H9 (cell line): ENCODE results near the gene OBP2B. TPM values are rescaled to one million over a fixed set of nuclear protein-coding genes. Genes with fewer than 3 reads are reported as not detected.

Experiments
- DNase-seq: peaks from one replicate; pipeline ENCODE4 v3.0.0-alpha.2; 2017
- H2AFZ ChIP-seq: one replicate; pipeline ENCODE4 v1.6.1; 2013; ENCODE audit warnings: mild to moderate bottlenecking, low read length, control low read depth, moderate library complexity
- H2AK5ac ChIP-seq: 2 replicates; pipeline ENCODE4 v1.6.1; 2013; ENCODE audit warnings: low read length, control low read depth, mixed read lengths; ENCODE audit not compliant: insufficient read length
- H2BK120ac ChIP-seq: one replicate; pipeline ENCODE4 v1.6.1; 2013; ENCODE audit warnings: low read depth, mild to moderate bottlenecking, low read length, control low read depth, inconsistent platforms; ENCODE audit not compliant: poor library complexity, severe bottlenecking
- H2BK12ac ChIP-seq: 2 replicates; pipeline ENCODE4 v1.6.1; 2013; ENCODE audit warnings: low read length, control low read depth, mixed read lengths, low read depth; ENCODE audit not compliant: insufficient read length
- H2BK15ac ChIP-seq: 2 replicates; pipeline ENCODE4 v1.6.1; 2013; ENCODE audit warnings: low read depth, low read length, control low read depth
- H2BK20ac ChIP-seq: one replicate; pipeline ENCODE4 v1.6.1; 2013; ENCODE audit warnings: low read depth, mild to moderate bottlenecking, low read length, control low read depth, inconsistent platforms; ENCODE audit not compliant: poor library complexity, severe bottlenecking
- H2BK5ac ChIP-seq: 2 replicates; pipeline ENCODE4 v1.6.1; 2013; ENCODE audit warnings: low read length, control low read depth, mixed read lengths; ENCODE audit not compliant: insufficient read length
- H3K14ac ChIP-seq: 2 replicates; pipeline ENCODE4 v1.6.1; 2013; ENCODE audit warnings: low read length, control low read depth; ENCODE audit not compliant: insufficient read depth
- H3K18ac ChIP-seq: 2 replicates; pipeline ENCODE4 v1.6.1; 2013; ENCODE audit warnings: low read depth, mild to moderate bottlenecking, mixed read lengths, low read length, control low read depth; ENCODE audit not compliant: insufficient read length
- H3K23ac ChIP-seq: 2 replicates; pipeline ENCODE4 v1.6.1; 2013; ENCODE audit warnings: low read length, control low read depth, mixed read lengths, low read depth; ENCODE audit not compliant: insufficient read length
- H3K23me2 ChIP-seq: 2 replicates; pipeline ENCODE4 v1.6.1; 2013; ENCODE audit warnings: low read depth, mild to moderate bottlenecking, mixed read lengths, low read length, control low read depth; ENCODE audit not compliant: insufficient read length, poor library complexity, severe bottlenecking
- H3K27ac ChIP-seq: 2 replicates; pipeline ENCODE4 v1.5.1; 2013; ENCODE audit warnings: low read length, control low read depth, mixed read lengths, low read depth; ENCODE audit not compliant: insufficient read length
- H3K27me3 ChIP-seq: 2 replicates; pipeline ENCODE4 v1.6.1; 2013; ENCODE audit warnings: low read length, control low read depth, inconsistent platforms; ENCODE audit not compliant: insufficient read depth
- H3K4ac ChIP-seq: 2 replicates; pipeline ENCODE4 v1.6.1; 2013; ENCODE audit warnings: low read depth, mild to moderate bottlenecking, control low read depth, inconsistent platforms, low read length, moderate library complexity
- H3K4me1 ChIP-seq: 2 replicates; pipeline ENCODE4 v1.6.1; 2013; ENCODE audit warnings: low read length, control low read depth, inconsistent platforms; ENCODE audit not compliant: insufficient read depth
- H3K4me2 ChIP-seq: 2 replicates; pipeline ENCODE4 v1.6.1; 2013; ENCODE audit warnings: low read length, control low read depth, mixed read lengths; ENCODE audit not compliant: insufficient read length, insufficient read depth
- H3K56ac ChIP-seq: 2 replicates; pipeline ENCODE4 v1.6.1; 2013; ENCODE audit warnings: low read depth, mild to moderate bottlenecking, mixed read lengths, low read length, control low read depth; ENCODE audit not compliant: insufficient read length
- H3K79me1 ChIP-seq: 2 replicates; pipeline ENCODE4 v1.6.1; 2013; ENCODE audit warnings: low read depth, mild to moderate bottlenecking, moderate library complexity, low read length, control low read depth, inconsistent platforms; ENCODE audit not compliant: insufficient read depth, poor library complexity, severe bottlenecking
- H3K79me2 ChIP-seq: 2 replicates; pipeline ENCODE4 v1.6.1; 2013; ENCODE audit warnings: low read length, control low read depth, inconsistent platforms; ENCODE audit not compliant: insufficient read depth
- H3K9ac ChIP-seq: 2 replicates; pipeline ENCODE4 v1.6.1; 2013; ENCODE audit warnings: low read length, control low read depth, mixed read lengths; ENCODE audit not compliant: insufficient read length; ENCODE audit errors: extremely low read depth
- H3K9me3 ChIP-seq: one replicate; pipeline ENCODE4 v1.6.1; 2013; ENCODE audit warnings: low read depth, low read length, inconsistent platforms; ENCODE audit not compliant: control insufficient read depth
- H3T11ph ChIP-seq: one replicate; pipeline ENCODE4 v1.6.1; 2013; ENCODE audit warnings: mild to moderate bottlenecking, low read length, control low read depth, inconsistent platforms
- H4K20me1 ChIP-seq: one replicate; pipeline ENCODE4 v1.6.1; 2013; ENCODE audit not compliant: control insufficient read depth, insufficient read length, insufficient read depth
- H4K5ac ChIP-seq: 2 replicates; pipeline ENCODE4 v1.6.1; 2013; ENCODE audit warnings: low read depth, mild to moderate bottlenecking, mixed read lengths, low read length, control low read depth; ENCODE audit not compliant: insufficient read length
- H4K8ac ChIP-seq: replicated peaks from 2 replicates; pipeline ENCODE4 v1.6.1; 2013; ENCODE audit warnings: low read length, control low read depth, mixed read lengths, low read depth; ENCODE audit not compliant: insufficient read length
- H4K91ac ChIP-seq: 2 replicates; pipeline ENCODE4 v1.6.1; 2013; ENCODE audit warnings: low read depth, mild to moderate bottlenecking, moderate library complexity, mixed read lengths, low read length, control low read depth; ENCODE audit not compliant: insufficient read length
- H3K27ac Mint-ChIP-seq, 3 experiments: 2 replicates in 2 of 3; 3 replicates in 1 of 3; pipeline ENCODE4 v1.8.0; 2020 to 2021; ENCODE audit warnings: mixed read lengths in 3 of 3, mild to moderate bottlenecking in 1 of 3, moderate library complexity in 1 of 3
- H3K27me3 Mint-ChIP-seq: 2 replicates; pipeline ENCODE4 v1.8.0; 2021; ENCODE audit warnings: low read depth, mild to moderate bottlenecking, moderate library complexity, mixed read lengths
- H3K36me3 Mint-ChIP-seq, 3 experiments: 2 replicates in 2 of 3; 3 replicates in 1 of 3; pipeline ENCODE4 v1.8.0; 2020 to 2021; ENCODE audit warnings: low read depth in 3 of 3, mixed read lengths in 3 of 3; ENCODE audit not compliant: insufficient read depth in 1 of 3
- H3K4me1 Mint-ChIP-seq, 2 experiments: 2 replicates each; pipeline ENCODE4 v1.8.0; 2020; ENCODE audit warnings: mixed read lengths in 2 of 2
- H3K4me3 Mint-ChIP-seq, 2 experiments: 2 replicates in 1 of 2; 3 replicates in 1 of 2; pipeline ENCODE4 v1.8.0; 2020 to 2021; ENCODE audit warnings: mild to moderate bottlenecking in 2 of 2, mixed read lengths in 2 of 2, moderate library complexity in 1 of 2
- H3K9me3 Mint-ChIP-seq, 2 experiments: 2 replicates in 1 of 2; 3 replicates in 1 of 2; pipeline ENCODE4 v1.8.0; 2020; ENCODE audit warnings: mild to moderate bottlenecking in 2 of 2, mixed read lengths in 2 of 2, moderate library complexity in 1 of 2
- WGBS: extraction: QIAGEN DNeasy Blood & Tissue Kit; methylation state at CpG from one replicate; pipeline ENCODE4 v1.1.7; 2013; ENCODE audit warnings: missing lambda C conversion rate, low lambda C conversion rate, mixed read lengths; ENCODE audit not compliant: insufficient read length; ENCODE audit errors: extremely low coverage; 5-methylcytosine and 5-hydroxymethylcytosine counted together
- total RNA-seq: library from RNA; stranded (reverse); gene quantifications from 2 replicates; pipeline ENCODE4 v1.2.1, GENCODE V29; 2021
- TF ChIP-seq, protein P1 (sequence below): fragments of 200-600 bp; sonication (generic); conservative IDR thresholded peaks from 3 replicates; pipeline ENCODE4 v1.8.0; 2021; ENCODE audit warnings: antibody characterized with exemption, mild to moderate bottlenecking

The OBP2B gene
- total RNA-seq, 1 experiment from 2014 or later = not detected

DNA sequence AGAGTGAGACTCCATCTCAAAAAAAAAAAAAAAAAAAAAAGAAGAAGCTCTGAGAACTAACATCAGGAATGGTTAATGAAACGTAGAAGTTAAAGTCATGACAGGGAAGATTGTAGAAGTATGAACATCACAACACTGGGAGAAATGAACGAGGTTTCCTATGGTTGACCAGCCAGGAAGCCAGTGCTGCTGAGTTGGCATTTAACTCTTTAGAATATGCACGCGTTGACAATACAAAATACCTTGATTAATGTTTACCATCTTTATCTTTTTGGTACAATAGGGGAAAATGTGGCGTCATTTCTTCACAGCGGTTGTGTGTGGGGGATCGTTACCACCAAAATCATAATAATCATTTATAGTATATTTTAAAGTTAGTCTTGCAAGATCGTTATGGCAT lies 33.9 kb upstream of the OBP2B start:
- no peaks in the 10 kb centered on the region for H3K9me3 ChIP-seq
- H3K27ac ChIP-seq = no peak overlapping the region
- no peak overlapping the region for H4K8ac ChIP-seq
- no peaks in the 10 kb centered on the region for H4K20me1 ChIP-seq
- no peaks in the 10 kb centered on the region for H3K4me1 ChIP-seq
- no peaks in the 10 kb centered on the region; a peak in 1 of 5 replicates for H3K9me3 Mint-ChIP-seq
- H3K4me2 ChIP-seq = no peak overlapping the region
- H3K27ac Mint-ChIP-seq = no peak overlapping the region
- no peak overlapping the region for H3K56ac ChIP-seq
- peaks cover 9% of the 10 kb centered on the region for H3K23me2 ChIP-seq
- H3K4ac ChIP-seq = no peak overlapping the region
- no peak overlapping the region for H4K91ac ChIP-seq
- H3K36me3 Mint-ChIP-seq = no peaks in the 10 kb centered on the region; a peak in 1 of 7 replicates
- peaks cover 42% of the 10 kb centered on the region for H3K27me3 Mint-ChIP-seq
- H3K9ac ChIP-seq = no peak overlapping the region
- H2AFZ ChIP-seq = no peak overlapping the region
- no peak overlapping the region for H2BK12ac ChIP-seq
- H3K14ac ChIP-seq = no peak overlapping the region
- no peak overlapping the region for H3K4me3 Mint-ChIP-seq
- TF ChIP-seq, protein P1, sequence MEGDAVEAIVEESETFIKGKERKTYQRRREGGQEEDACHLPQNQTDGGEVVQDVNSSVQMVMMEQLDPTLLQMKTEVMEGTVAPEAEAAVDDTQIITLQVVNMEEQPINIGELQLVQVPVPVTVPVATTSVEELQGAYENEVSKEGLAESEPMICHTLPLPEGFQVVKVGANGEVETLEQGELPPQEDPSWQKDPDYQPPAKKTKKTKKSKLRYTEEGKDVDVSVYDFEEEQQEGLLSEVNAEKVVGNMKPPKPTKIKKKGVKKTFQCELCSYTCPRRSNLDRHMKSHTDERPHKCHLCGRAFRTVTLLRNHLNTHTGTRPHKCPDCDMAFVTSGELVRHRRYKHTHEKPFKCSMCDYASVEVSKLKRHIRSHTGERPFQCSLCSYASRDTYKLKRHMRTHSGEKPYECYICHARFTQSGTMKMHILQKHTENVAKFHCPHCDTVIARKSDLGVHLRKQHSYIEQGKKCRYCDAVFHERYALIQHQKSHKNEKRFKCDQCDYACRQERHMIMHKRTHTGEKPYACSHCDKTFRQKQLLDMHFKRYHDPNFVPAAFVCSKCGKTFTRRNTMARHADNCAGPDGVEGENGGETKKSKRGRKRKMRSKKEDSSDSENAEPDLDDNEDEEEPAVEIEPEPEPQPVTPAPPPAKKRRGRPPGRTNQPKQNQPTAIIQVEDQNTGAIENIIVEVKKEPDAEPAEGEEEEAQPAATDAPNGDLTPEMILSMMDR = no peak
- H3T11ph ChIP-seq = no peak overlapping the region
- no peaks in the 10 kb centered on the region for H3K79me1 ChIP-seq
- no peaks in the 10 kb centered on the region for H3K27me3 ChIP-seq
- no CpG with 5 or more reads among the region's 8 CpGs for WGBS
- H3K23ac ChIP-seq = no peak overlapping the region
- H2BK5ac ChIP-seq = no peak overlapping the region
- H4K5ac ChIP-seq = no peak overlapping the region
- H3K18ac ChIP-seq = no peak overlapping the region
- no peak overlapping the region for H2BK20ac ChIP-seq
- DNase-seq = no peak
- H2BK15ac ChIP-seq = no peak overlapping the region
- H2BK120ac ChIP-seq = no peak overlapping the region
- H3K79me2 ChIP-seq = no peaks in the 10 kb centered on the region
- H2AK5ac ChIP-seq = no peak overlapping the region
- H3K4me1 Mint-ChIP-seq = peaks cover 10 to 11% of the 10 kb centered on the region in 2 experiments
